Liver (tissue), 9 donors: ENCODE measurements around the gene ZFAND3. TPM values are rescaled to one million over a fixed set of nuclear protein-coding genes. Genes with fewer than 3 reads are reported as not detected.

Experiments used
- DNase-seq: peaks from one replicate; pipeline ENCODE4 v3.0.0-alpha.2; 2017; ENCODE audit warnings: low spot score
- H3K27ac ChIP-seq, 2 donors: one replicate each; pipeline ENCODE4 v1.7.0; 2013; ENCODE audit warnings: inconsistent platforms in 2 of 2, low read length in 2 of 2, control low read depth in 1 of 2, low read depth in 1 of 2, mild to moderate bottlenecking in 1 of 2
- H3K27me3 ChIP-seq, 4 donors: one replicate each; pipeline versions ENCODE4 v1.6.1 to v1.7.0; 2013; ENCODE audit warnings: low read length in 3 of 4, inconsistent platforms in 1 of 4, mild to moderate bottlenecking in 1 of 4, moderate library complexity in 1 of 4; ENCODE audit not compliant: control insufficient read depth in 4 of 4, insufficient read depth in 4 of 4
- H3K36me3 ChIP-seq, 4 donors: one replicate each; pipeline versions ENCODE4 v1.6.1 to v1.7.0; 2013; ENCODE audit warnings: low read length in 3 of 4, mild to moderate bottlenecking in 3 of 4, low read depth in 1 of 4, moderate library complexity in 1 of 4; ENCODE audit not compliant: control insufficient read depth in 4 of 4, insufficient read depth in 3 of 4
- H3K4me1 ChIP-seq, 4 donors: one replicate each; pipeline versions ENCODE4 v1.6.1 to v1.7.0; 2013; ENCODE audit warnings: low read length in 3 of 4, mild to moderate bottlenecking in 3 of 4, moderate library complexity in 1 of 4; ENCODE audit not compliant: control insufficient read depth in 4 of 4, insufficient read depth in 4 of 4
- H3K4me3 ChIP-seq, 3 donors: one replicate each; pipeline versions ENCODE4 v1.6.1 to v1.7.0; 2013; ENCODE audit warnings: low read length in 3 of 3, control low read depth in 1 of 3, low read depth in 1 of 3, mild to moderate bottlenecking in 1 of 3
- H3K9ac ChIP-seq, 2 donors: one replicate each; pipeline ENCODE4 v1.7.0; 2013; ENCODE audit warnings: low read length in 2 of 2, mild to moderate bottlenecking in 2 of 2, moderate library complexity in 2 of 2, control low read depth in 1 of 2, low read depth in 1 of 2
- H3K9me3 ChIP-seq, 4 donors: one replicate each; pipeline versions ENCODE4 v1.6.1 to v1.7.0; 2013; ENCODE audit warnings: low read length in 3 of 4; ENCODE audit not compliant: control insufficient read depth in 4 of 4
- ATF3 ChIP-seq: IDR thresholded peaks from 2 replicates; pipeline ENCODE4 v1.6.1; 2016; ENCODE audit warnings: antibody characterized with exemption
- FOXA1 ChIP-seq: IDR thresholded peaks from 2 replicates; pipeline ENCODE4 v1.6.1; 2016; ENCODE audit warnings: antibody characterized with exemption
- GABPA ChIP-seq, 2 donors: IDR thresholded peaks in 1 of 2; conservative IDR thresholded peaks in 1 of 2; 2 replicates each; pipeline ENCODE4 v1.6.1; 2016; ENCODE audit warnings: antibody characterized with exemption in 2 of 2, mild to moderate bottlenecking in 1 of 2, moderate library complexity in 1 of 2
- HNF4A ChIP-seq, 2 donors: conservative IDR thresholded peaks; 2 replicates each; pipeline ENCODE4 v1.6.1; 2016; ENCODE audit warnings: antibody characterized with exemption in 2 of 2, mild to moderate bottlenecking in 2 of 2
- JUND ChIP-seq, 2 donors: IDR thresholded peaks; 2 replicates each; pipeline ENCODE4 v1.6.1; 2016; ENCODE audit warnings: antibody characterized with exemption in 2 of 2
- RAD21 ChIP-seq, 2 donors: IDR thresholded peaks; 2 replicates each; pipeline ENCODE4 v1.6.1; 2016; ENCODE audit warnings: antibody characterized with exemption in 2 of 2, mild to moderate bottlenecking in 2 of 2
- RXRA ChIP-seq, 2 donors: IDR thresholded peaks; 2 replicates each; pipeline ENCODE4 v1.6.1; 2017 to 2018; ENCODE audit warnings: antibody characterized with exemption in 2 of 2, mild to moderate bottlenecking in 1 of 2
- YY1 ChIP-seq: IDR thresholded peaks from 2 replicates; pipeline ENCODE4 v1.6.1; 2016; ENCODE audit warnings: antibody characterized with exemption, mild to moderate bottlenecking
- WGBS: extraction: QIAGEN DNeasy Blood & Tissue Kit; methylation state at CpG from one replicate; pipeline ENCODE4 v1.1.7; 2013; 5-methylcytosine and 5-hydroxymethylcytosine counted together
- polyA plus RNA-seq, 2 donors: library from polyadenylated mRNA; stranded (reverse) in 1 of 2; unstranded in 1 of 2; fragments of 200-250 nt in 1 of 2; fragments of >200 nt in 1 of 2; fragmentation: Nextera tagmentation in 1 of 2; extraction: Ambion mirVana in 1 of 2; gene quantifications; one replicate each; pipeline versions ENCODE4 v1.2.1 to v1.2.3, GENCODE V29; 2013 to 2015
- total RNA-seq, 2 donors: library from RNA; depleted of rRNA; stranded (reverse); fragments of >200 nt; gene quantifications; one replicate each; pipeline ENCODE4 v1.2.3, GENCODE V29; 2014
- TF ChIP-seq, protein P1 (sequence below): IDR thresholded peaks from 2 replicates; pipeline ENCODE4 v1.6.1; 2016; ENCODE audit warnings: antibody characterized with exemption
- TF ChIP-seq, protein P2 (sequence below): IDR thresholded peaks from 2 replicates; pipeline ENCODE4 v1.6.1; 2016; ENCODE audit warnings: antibody characterized with exemption, mild to moderate bottlenecking
- donor health status: healthy.
- donor health status: healthy.
- donor health status: healthy.
- donor health status: healthy.
- donor health status: healthy.

ZFAND3 gene
- total and polyA plus RNA-seq, 4 donors, result 7.7 to 37.5 (median 23.1) TPM

- Histone ChIP-seq H3K9me3 (no peaks in the 10 kb centered on the region), H3K36me3 (no peaks in the 10 kb centered on the region), H3K27ac (no peak overlapping the region), H3K9ac (no peak overlapping the region), H3K27me3 (no peaks in the 10 kb centered on the region), H3K4me1 (peaks cover 0 to 19% (median 8%) of the 10 kb centered on the region in 4 donors), H3K4me3 (no peak overlapping the region)
- no peak for TF ChIP-seq RAD21 (IDR thresholded peaks at IDR 0.05)
- no peak for TF ChIP-seq HNF4A (conservative IDR thresholded peaks at IDR 0.05)
- TF ChIP-seq, protein P1, sequence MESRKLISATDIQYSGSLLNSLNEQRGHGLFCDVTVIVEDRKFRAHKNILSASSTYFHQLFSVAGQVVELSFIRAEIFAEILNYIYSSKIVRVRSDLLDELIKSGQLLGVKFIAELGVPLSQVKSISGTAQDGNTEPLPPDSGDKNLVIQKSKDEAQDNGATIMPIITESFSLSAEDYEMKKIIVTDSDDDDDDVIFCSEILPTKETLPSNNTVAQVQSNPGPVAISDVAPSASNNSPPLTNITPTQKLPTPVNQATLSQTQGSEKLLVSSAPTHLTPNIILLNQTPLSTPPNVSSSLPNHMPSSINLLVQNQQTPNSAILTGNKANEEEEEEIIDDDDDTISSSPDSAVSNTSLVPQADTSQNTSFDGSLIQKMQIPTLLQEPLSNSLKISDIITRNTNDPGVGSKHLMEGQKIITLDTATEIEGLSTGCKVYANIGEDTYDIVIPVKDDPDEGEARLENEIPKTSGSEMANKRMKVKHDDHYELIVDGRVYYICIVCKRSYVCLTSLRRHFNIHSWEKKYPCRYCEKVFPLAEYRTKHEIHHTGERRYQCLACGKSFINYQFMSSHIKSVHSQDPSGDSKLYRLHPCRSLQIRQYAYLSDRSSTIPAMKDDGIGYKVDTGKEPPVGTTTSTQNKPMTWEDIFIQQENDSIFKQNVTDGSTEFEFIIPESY, result no peak
- no peak for TF ChIP-seq RXRA (IDR thresholded peaks at IDR 0.05)
- TF ChIP-seq GABPA (IDR thresholded peaks at IDR 0.05 in 1 of 2, conservative IDR thresholded peaks at IDR 0.05 in 1 of 2), result no peak
- no peak for TF ChIP-seq FOXA1
- TF ChIP-seq, protein P2, sequence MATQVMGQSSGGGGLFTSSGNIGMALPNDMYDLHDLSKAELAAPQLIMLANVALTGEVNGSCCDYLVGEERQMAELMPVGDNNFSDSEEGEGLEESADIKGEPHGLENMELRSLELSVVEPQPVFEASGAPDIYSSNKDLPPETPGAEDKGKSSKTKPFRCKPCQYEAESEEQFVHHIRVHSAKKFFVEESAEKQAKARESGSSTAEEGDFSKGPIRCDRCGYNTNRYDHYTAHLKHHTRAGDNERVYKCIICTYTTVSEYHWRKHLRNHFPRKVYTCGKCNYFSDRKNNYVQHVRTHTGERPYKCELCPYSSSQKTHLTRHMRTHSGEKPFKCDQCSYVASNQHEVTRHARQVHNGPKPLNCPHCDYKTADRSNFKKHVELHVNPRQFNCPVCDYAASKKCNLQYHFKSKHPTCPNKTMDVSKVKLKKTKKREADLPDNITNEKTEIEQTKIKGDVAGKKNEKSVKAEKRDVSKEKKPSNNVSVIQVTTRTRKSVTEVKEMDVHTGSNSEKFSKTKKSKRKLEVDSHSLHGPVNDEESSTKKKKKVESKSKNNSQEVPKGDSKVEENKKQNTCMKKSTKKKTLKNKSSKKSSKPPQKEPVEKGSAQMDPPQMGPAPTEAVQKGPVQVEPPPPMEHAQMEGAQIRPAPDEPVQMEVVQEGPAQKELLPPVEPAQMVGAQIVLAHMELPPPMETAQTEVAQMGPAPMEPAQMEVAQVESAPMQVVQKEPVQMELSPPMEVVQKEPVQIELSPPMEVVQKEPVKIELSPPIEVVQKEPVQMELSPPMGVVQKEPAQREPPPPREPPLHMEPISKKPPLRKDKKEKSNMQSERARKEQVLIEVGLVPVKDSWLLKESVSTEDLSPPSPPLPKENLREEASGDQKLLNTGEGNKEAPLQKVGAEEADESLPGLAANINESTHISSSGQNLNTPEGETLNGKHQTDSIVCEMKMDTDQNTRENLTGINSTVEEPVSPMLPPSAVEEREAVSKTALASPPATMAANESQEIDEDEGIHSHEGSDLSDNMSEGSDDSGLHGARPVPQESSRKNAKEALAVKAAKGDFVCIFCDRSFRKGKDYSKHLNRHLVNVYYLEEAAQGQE, result no peak
- no peak for TF ChIP-seq JUND (IDR thresholded peaks at IDR 0.05)
- DNase-seq, result no peak
Measured at GRCh38 chr6:38025451-38025850, 205.9 kb downstream of the ZFAND3 start.

GRCh38 chr6:38027685-38028373 lies 208.3 kb downstream of the ZFAND3 start:
- 82% methylated on average over 2 of the region's 2 CpGs for WGBS
- Histone ChIP-seq H3K9me3 (no peaks in the 10 kb centered on the region), H3K36me3 (no peaks in the 10 kb centered on the region), H3K4me1 (peaks cover 2 to 10% (median 5%) of the 10 kb centered on the region in 4 donors), H3K4me3 (no peak overlapping the region), H3K9ac (no peak overlapping the region), H3K27ac (no peak overlapping the region), H3K27me3 (no peaks in the 10 kb centered on the region)
- TF ChIP-seq ATF3 (no peak), YY1 (no peak)
- TF ChIP-seq, protein P1, result no peak
- TF ChIP-seq, protein P2, result no peak
- no peak for DNase-seq
